Epithelial cell of esophagus (primary cell): ENCODE data around the gene ASPHD1.
A peak's percentile ranks its signal among the peaks of the same experiment; 100 is the strongest.
"Not testable (repeated sequence)": the region's sequence is repeated elsewhere in the genome, so short reads cannot be mapped to it uniquely, and the experiment has no call there.

ENCODE experiments used
- DNase-seq: peaks from one replicate; pipeline ENCODE4 v3.0.0; 2010; ENCODE audit warnings: low read depth
- H3K4me3 ChIP-seq: 2 replicates; pipeline ENCODE4 v1.5.1; 2011; ENCODE audit warnings: mild to moderate bottlenecking, low read length, control low read depth
- CTCF ChIP-seq: IDR thresholded peaks from 2 replicates; pipeline ENCODE4 v1.5.1; 2011; ENCODE audit warnings: low read depth, mild to moderate bottlenecking, low read length, control low read depth, inconsistent platforms; ENCODE audit not compliant: insufficient read depth; ENCODE audit errors: missing control alignments

The ASPHD1 gene

GRCh38 chr16:29922986-29923501 lies 22.8 kb downstream of the ASPHD1 start:
- no peak for TF ChIP-seq CTCF
- no peak overlapping the region for H3K4me3 ChIP-seq
- no peak for DNase-seq

- no peak for TF ChIP-seq CTCF
- H3K4me3 ChIP-seq, result peak overlapping the region; percentile 82
- DNase-seq, result no peak
These were observed 24.9 kb downstream of the ASPHD1 start for GRCh38 chr16:29925105-29925756.

GRCh38 chr16:29925781-29926710 lies 25.8 kb downstream of the ASPHD1 start, which contains the start of gene KCTD13:
Gene KCTD13, minus strand, starts transcription at chr16:29926226. Its CDS starts 193 bp downstream, at chr16:29926033.
- peak within 1 kb of the TSS; percentile 82 for H3K4me3 ChIP-seq
- peak; percentile 79 for DNase-seq
- no peak for TF ChIP-seq CTCF

GRCh38 chr16:29926711-29927052 lies 26.4 kb downstream of the ASPHD1 start:
- peak; percentile 14 for DNase-seq
- TF ChIP-seq CTCF, result no peak
- peak overlapping the region; percentile 82 for H3K4me3 ChIP-seq

GRCh38 chr16:29927070-29927905 lies 27.0 kb downstream of the ASPHD1 start:
- no peak for DNase-seq
- peak overlapping the region; percentile 82 for H3K4me3 ChIP-seq

GRCh38 chr16:29931750-29932149 lies 31.5 kb downstream of the ASPHD1 start:
- not testable (repeated sequence) for DNase-seq

More at GRCh38 chr16:29927070-29927905, 27.0 kb downstream of the ASPHD1 start:
- TF ChIP-seq CTCF, result no peak

More at GRCh38 chr16:29931750-29932149, 31.5 kb downstream of the ASPHD1 start:
- H3K4me3 ChIP-seq, result not testable (repeated sequence)
